Heart left ventricle (tissue), 13 donors: ENCODE results near the gene CCNQ.

Experiments
- CTCF ChIP-seq, 12 donors: fragments of 200-600 bp; sonication (generic) in 4 of 12; IDR thresholded peaks; one replicate each; pipeline versions ENCODE4 v1.5.0 to v1.8.0; 2018 to 2022; ENCODE audit warnings: antibody characterized with exemption in 12 of 12, mild to moderate bottlenecking in 5 of 12
- POLR2A ChIP-seq, 2 donors: fragments of 450-650 bp; IDR thresholded peaks; one replicate each; pipeline ENCODE4 v1.6.1; 2017; ENCODE audit warnings: antibody characterized with exemption in 2 of 2, mild to moderate bottlenecking in 2 of 2, moderate library complexity in 2 of 2
- donor health status: ischemic (EF 13 %, LVEDD 7.1; RV severe dilation, severe dysfunction).
- donor health status: DM: no; HTN: yes; CAD: no.
- donor health status: DM: no; HTN: no; CAD: no.
- donor health status: ischemic (EF 25% LVEDD 6.9; RV normal size, moderate dysfunction).
- donor health status: ischemic (EF 25% LVEDD 5.7; RV mildly dilated, moderate dysfunction).
- donor health status: ischemic (EF 35%, LVEDD 5.7; RV mildly dilated, moderate dysfunction).
- donor health status: nonischemic (EF 11% LVEDD 7.7; RV severe dilation, severe dysfunction).
- donor health status: DM: yes; HTN: yes; CAD: no.
- donor health status: PGD.
- donor health status: ischemic (EF 29% LVEDD 5.4; RV normal size, mild dysfunction).
- donor health status: nonischemic (EF 23%, LVEDD 6.1; RV moderate dilation, normal function).

GRCh38 chrX:153635788-153636668 lies 37.1 kb upstream of the CCNQ start:
- no peak for TF ChIP-seq POLR2A (IDR thresholded peaks at IDR 0.05)
- TF ChIP-seq CTCF (IDR thresholded peaks at IDR 0.05): peak in 4 of 12 donors; percentile 8 to 20 (median 12)
